T-helper 2 cell treated with Interferon-gamma antibody and Interleukin-4, amounts not matched to agents 100 ng/mL and 5 ng/mL, for 36 hours (primary cell): ENCODE results near the gene CLN6. TPM values are rescaled to one million over a fixed set of nuclear protein-coding genes. Genes with fewer than 3 reads are reported as not detected.

ENCODE experiments used
- intact Hi-C: fragments of 100-400 bp; cut with micrococcal nuclease; formaldehyde crosslinking; loops from one replicate; pipeline ENCODE4 v1.15.1; 2023
- total RNA-seq: library from RNA; stranded (reverse); gene quantifications from 2 replicates; pipeline ENCODE4 v1.2.3, GENCODE V29; 2022

Gene CLN6
- total RNA-seq = 80.1 and 80.4 TPM in 2 replicates

DNA sequence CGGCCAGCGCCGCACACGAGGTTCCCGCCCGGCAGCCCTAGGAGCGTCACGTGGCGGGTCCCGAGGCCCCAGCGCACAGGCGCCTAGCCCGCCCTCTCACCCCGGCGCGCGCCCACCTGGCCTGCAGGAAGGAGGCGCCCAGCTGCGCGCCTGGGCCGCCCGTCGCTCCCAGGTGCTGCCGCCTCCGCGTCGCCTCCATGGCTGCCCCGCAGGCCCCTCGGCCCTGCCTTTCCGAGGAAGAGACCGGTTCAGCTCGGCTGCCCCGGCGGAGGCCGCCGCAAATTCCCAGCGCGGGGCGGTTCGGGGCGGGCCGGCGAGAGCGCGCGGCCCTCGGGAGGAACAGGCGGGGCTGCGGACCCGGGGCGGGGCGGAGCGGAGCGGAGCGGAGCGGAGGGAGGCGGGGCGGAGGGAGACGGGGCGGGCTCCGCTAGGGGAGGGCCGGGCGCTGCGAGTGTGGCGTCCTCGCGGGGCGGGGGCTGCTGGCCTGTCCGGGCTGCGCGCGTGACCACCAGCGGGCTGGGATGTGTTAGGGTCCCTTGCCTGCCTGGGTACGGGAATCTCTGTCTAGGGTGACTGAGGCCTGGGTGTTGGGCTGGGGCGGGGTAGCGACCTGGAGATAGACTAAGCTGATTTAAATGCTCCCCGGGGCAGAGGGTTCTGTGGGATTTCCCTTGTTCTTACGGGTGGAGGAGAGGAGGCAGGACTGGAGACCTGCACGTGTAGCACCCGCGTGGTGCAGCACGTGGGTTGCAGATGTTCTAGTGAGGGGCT, at the start of gene CLN6:
CLN6 (minus strand) TSS at position 343 of the 771 bp plus-strand sequence; CDS start at position 199, 144 bp downstream.
- intact Hi-C loops = loop anchor here (1.0 to 2.0 kb wide), 3 partner anchors 19 to 175 kb away; partner anchors contain the start of gene PIAS1

GRCh38 chr15:68278595-68279405, 49.3 kb upstream of the CLN6 start:
- intact Hi-C loops = loop anchor here (1.0 to 10.0 kb wide), 4 partner anchors 49 to 544 kb away; partner anchors contain the start of genes ANP32A, CLN6 and RNU6-1

GRCh38 chr15:68278345-68278594, 48.7 kb upstream of the CLN6 start:
- intact Hi-C loops = loop anchor here (1.0 to 10.0 kb wide), 4 partner anchors 49 to 544 kb away; partner anchors contain the start of genes ANP32A, CLN6 and RNU6-1

DNA sequence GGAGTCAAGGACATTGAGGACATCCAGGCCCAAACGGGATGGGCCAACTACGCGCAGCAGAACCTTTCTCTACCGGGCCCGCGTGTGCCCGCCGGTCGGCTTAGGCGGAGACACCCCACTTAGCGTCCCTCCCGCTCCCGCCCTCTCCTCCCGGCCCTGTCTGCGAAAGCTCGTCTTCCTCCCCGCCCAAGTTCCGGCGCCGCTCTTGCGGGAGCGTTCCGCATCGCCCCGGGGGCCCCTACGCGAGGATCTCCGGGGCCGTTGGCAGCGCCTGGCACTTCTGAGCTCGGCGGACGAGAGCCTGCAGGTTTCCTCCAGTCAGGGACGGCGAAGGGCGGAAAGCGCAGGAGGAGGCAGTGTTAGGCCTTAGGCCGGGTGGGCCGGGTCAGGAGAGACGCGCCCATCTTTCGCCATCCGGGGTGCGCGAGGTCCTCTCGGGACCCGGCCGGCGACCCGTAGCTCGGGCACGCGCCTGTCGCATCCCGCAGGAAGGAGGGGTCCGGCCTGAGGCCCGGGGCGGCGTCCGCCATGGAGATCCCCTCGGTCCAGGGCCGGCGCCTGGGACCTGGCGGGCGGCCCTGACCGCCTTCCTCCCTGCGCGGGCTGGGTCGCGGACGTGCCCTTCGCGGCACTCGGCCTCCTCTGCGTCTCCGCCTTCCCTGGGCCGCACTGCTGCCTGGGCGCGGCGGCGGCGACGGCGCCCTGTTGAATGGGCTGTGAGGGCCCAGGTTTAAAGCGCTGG, 48.2 kb upstream of the CLN6 start, which contains the start of gene FEM1B:
FEM1B (plus strand) TSS at position 143 of the 742 bp plus-strand sequence. CDS start 673 bp downstream, outside the sequence.
- intact Hi-C loops = loop anchor here (1.0 to 10.0 kb wide), 6 partner anchors 21 to 756 kb away; partner anchors contain the start of genes ANP32A, C15orf61, CLN6 and RNU6-1

DNA sequence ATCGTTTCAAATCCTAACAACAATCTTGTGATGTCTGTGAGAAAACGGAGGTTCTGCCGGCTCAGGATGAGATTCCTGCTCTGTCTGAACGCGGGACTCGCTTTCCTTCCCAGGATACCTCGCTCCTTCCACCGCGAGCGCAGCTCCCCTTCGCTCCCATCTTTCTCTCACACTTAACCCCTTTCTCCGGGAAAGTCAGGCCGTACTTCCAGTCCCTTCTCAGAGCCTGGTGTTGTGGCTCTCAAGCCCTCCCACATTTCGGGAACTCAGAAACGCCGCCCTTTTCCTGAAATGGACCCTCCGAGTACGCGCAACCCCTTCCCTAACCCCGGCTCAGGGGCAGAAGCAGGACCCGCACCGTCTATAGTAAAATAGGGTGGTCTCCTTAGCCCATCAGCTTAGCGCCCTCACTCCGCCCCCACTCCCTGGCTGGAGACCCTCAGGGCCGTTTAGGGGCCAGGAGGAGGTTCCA, 47.6 kb upstream of the CLN6 start:
- intact Hi-C loops = loop anchor here (1.0 to 10.0 kb wide), 4 partner anchors 20 to 756 kb away; partner anchors contain the start of genes ANP32A, C15orf61 and RNU6-1

DNA sequence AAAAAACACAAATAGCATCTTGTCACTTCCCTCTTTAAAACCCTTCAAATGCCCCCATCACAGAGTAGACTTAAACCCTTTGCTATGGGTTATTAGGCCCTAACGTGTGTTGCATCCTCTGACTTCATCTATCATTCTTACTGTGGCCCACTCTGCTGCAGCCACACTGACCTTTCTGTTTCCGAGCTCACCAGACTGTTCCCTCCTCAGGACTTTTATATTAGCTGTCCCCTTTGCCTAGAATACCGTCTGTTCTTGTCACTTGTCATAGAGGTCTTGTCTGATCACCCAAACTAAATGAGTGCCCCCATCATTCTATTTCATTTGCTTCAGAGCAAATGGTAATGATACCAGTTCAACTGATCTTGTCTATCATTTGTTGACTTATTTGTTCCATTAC, 47.1 kb upstream of the CLN6 start:
- intact Hi-C loops = loop anchor here (1.0 to 10.0 kb wide), 4 partner anchors 20 to 755 kb away; partner anchors contain the start of genes ANP32A, C15orf61 and RNU6-1

DNA sequence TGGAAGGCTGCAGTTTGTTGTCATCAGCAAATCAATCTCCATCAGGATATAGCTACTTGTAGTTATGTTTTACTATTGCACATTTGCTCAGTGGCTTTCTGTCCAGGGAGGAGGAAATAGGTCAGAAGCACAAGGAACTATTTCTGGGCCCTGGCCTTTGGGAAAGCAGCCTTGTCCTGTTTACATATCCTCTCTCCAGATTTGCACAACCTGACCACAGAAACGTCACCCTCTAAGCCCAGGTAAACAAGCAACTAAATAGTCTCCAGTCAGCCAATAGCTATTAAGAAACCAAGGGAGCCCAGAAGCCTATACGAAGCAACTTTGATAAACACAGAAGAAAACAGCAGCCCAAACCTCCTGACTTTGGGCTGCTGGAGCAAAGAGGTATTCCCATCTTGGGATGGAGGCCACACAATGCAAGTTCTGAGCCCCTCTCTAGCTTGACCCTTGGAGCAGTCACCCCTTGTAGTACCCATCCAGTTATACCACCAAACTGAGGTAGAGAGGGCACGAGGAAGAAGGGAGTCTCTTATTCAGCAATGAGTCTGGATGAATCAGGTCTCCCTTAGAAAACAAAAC, 45.7 kb upstream of the CLN6 start:
- intact Hi-C loops = loop anchor here (5.0 to 10.0 kb wide), 2 partner anchors 430 to 547 kb away; partner anchors contain the start of genes ANP32A and RNU6-1

DNA sequence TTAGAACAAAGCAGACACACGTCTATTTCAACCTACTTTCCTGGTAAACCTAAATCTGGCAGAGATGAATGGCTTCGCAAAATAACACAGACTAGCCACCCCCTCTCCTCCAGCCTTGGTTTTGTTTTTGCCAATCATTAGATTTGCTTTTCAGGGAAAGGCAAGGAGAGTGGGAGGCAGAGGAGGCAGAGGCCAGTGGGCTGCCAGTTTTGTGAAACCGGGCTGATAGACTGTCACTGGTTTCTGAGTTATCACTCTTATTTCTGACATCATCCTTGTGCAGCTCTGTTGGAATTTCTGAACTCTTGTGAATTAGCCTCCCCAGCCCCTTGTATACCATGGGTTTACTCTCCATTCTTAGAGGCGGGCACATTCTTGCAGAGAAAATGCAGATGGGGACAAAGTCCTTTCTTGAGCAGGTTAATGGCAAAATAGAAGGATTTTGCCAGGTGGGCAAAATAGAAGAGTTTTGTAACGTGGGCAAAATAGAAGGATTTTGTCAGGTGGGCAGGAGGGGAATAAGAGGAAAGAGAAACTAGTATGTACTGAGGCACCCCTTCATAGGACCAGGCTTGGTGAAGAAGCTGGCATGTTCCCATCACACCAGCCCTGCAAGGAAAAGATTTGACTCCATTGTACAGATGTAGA, 44.8 kb upstream of the CLN6 start:
- intact Hi-C loops = loop anchor here (10.0 kb wide), 1 partner anchor 430 kb away; the partner anchor contains the start of gene RNU6-1

- intact Hi-C loops = loop anchor here (10.0 kb wide), 1 partner anchor 428 kb away; the partner anchor contains the start of gene RNU6-1
Measured at GRCh38 chr15:68272721-68273271, 43.3 kb upstream of the CLN6 start.

DNA sequence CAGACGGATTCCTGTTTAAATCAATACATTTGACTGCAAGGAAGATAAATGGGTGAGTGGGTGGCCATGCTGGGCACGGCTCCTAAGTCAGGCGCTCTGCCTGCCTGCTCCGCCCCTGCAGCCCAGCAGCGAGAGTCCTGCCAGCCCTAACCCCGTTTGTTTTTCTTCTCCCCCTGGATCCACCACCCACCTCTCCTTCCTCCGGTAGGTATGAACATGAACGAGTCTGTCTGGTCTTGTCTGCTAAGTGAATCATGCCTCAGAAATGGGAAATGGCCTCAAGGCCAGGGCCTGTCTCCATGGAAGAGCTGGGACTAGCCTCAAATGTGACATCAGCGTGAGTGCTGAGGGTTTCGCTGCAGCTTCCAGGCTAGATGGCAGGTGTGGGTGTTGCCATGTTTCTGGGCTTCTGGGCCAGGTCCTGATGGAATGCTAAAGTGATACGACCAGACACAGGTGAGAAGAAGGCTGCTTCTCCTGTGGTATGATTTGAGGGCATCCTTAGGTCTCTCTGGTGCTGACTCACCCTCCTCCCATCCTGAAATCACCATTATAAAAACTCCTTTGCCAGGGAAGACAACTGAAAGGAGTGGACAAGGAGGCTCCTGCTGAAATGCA, 42.4 kb upstream of the CLN6 start:
- intact Hi-C loops = loop anchor here (10.0 kb wide), 1 partner anchor 427 kb away; the partner anchor contains the start of gene RNU6-1

DNA sequence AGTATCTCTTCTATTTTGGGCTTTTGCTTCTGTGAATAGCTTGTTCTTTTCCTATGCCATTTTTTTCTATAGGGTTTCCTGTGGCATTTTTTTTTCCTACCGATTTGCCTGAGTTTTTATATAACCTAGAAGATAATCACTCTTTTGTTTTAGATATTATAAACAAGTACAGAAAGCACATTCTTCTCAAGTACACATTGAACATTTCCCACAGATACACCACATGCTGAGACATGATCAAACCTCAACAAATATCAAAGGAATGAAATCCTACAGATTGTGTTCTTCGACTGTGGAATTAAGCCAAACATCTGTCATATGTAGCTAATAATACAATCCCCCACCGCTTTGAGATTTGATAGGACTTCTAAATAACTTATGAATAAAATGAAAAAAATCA, 38.9 kb upstream of the CLN6 start:
- intact Hi-C loops = no loop called here

DNA sequence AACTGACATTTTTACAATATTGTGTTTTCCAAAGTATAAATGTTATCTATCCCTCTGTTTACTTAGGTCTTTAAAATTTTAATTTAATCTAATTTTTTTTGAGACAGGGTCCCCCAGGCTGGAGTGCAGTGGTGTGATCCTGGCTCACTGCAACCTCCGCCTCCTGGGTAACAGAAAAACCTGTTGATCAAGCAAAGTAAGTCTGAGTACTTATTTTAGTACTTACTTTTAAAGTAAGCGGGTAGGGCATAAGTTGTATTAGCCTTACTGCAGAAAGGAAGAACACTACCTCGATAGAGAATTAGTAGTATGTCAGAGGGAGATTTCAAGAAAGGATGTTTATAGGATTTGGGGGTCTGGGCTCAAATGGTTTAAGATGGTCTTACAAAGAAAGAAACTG, 36.1 kb upstream of the CLN6 start:
- intact Hi-C loops = no loop called here

DNA sequence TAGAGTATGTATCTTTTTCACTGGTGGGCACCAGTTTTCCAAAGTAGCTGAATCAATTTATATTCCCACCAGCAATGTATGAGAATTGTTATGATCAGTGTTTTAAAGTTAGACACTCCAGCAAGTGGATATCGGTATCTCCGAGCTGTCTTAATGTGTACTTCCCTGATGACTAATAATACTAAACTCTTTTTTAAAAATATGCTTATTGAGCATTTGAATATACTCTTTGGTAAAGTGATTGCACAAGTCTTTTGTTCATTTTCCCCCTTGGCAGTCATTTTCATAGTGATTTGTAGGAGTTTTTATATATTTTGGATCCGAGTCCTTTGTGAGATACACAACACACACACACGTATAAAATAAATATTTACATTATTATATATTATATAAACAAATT, 35.6 kb upstream of the CLN6 start:
- intact Hi-C loops = no loop called here

DNA sequence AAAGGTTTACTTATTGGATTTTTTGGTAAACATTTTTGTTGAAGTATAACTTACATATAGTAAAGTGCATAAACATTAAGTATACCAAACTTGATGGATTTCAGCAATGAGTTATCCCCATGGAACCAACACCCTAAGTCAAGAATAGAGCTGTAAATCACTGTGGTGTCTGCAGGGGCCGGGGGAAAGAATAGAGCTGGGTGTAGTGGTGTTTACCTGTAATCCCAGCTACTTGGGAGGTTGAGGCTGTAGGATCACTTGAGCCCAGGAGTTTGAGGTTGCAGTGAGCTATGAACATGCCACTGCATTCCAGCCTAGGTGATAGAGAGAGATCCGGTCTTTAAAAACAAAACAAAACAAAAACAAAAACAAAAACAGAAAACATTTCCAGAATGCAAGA, 34.8 kb upstream of the CLN6 start:
- intact Hi-C loops = no loop called here

- intact Hi-C loops = no loop called here
Measured at GRCh38 chr15:68262514-68263356, 33.2 kb upstream of the CLN6 start.

DNA sequence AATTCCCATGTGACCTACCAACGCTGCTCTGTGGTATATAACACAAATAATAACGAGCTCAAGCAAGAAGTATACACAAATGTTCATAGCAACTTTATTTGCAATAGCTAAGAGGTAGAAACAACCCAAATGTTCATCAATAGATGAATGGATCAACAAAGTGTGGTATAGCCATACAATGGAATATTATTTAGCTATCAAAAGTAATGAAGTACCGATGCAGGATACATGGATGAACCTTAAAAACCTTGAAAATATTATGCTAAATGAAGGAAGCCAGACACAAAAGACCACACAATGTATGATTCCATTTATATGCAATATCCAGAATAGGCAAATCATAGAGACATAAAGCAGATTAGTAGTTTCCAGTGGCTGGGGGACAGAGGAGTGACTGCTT, 32.5 kb upstream of the CLN6 start:
- intact Hi-C loops = no loop called here

GRCh38 chr15:68261241-68261640, 31.7 kb upstream of the CLN6 start:
- intact Hi-C loops = no loop called here

GRCh38 chr15:68259883-68260282, 30.4 kb upstream of the CLN6 start:
- intact Hi-C loops = loop anchor here (10.0 kb wide), 1 partner anchor 415 kb away; no protein-coding TSS in a partner anchor
